HG03095 (cell line): ENCODE results near the gene ANO5.

Experiments used
- ATAC-seq: cut with Tn5 transposase; IDR thresholded peaks from one replicate; pipeline ENCODE4 v1.9.1; 2021; ENCODE audit warnings: moderate library complexity; ENCODE audit not compliant: unreplicated experiment

ANO5 gene

DNA sequence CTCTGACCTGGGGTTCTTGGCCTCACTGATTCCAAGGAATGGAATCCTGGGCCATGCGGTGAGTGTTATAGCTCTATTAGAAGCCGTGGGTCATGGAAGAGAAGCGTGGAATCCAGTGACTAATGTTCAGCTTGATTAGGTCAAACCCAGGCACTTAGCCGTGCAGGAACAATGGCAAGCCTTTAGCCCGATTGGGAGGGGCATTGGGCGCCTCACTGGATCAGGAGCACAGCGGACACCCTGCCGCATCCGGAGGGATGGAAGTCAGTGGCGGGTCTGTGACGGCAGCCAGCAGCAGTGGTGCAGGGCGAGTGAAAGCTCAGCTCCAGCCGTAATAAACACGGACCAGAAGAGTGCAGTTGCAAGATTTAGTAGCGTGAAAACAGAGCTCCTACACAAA lies 124.8 kb downstream of the ANO5 start:
- no peak for ATAC-seq

DNA sequence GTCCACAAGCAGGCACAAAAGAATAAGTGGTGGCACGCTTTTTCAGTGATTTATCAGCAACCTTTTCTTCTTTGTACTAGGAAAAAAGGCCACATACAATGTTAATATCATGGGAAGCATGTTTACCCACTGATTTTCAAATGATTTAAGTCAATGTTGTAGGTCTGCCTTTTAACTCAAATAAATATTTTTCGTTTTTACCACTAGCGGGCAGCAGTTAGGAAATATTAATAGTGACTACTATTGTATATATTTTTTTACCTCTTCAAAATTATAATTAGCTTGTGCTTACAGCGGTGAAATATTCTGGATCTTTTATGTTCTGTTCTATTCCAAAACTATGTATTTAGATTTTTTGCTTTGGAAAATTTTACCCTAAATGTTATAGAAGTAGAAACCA lies 138.9 kb downstream of the ANO5 start:
- ATAC-seq, result no peak
